C4-2B (cell line): Measurements from ENCODE around the gene MIEN1.

Experiments used
- CTCF ChIP-seq: fragments of 450-650 bp; conservative IDR thresholded peaks from 2 replicates; pipeline ENCODE4 v1.5.1; 2017; ENCODE audit warnings: mild to moderate bottlenecking
- ZFX ChIP-seq: fragments of 450-650 bp; IDR thresholded peaks from 2 replicates; pipeline ENCODE4 v1.6.1; 2017

- TF ChIP-seq CTCF (no peak), ZFX (no peak)
Observed at GRCh38 chr17:39753514-39754160, 23.3 kb upstream of the MIEN1 start.
